GM19452 (cell line): ENCODE measurements around the gene TSPAN17.
A peak's percentile ranks its signal among the peaks of the same experiment; 100 is the strongest.

Source experiments
- ATAC-seq: cut with Tn5 transposase; IDR thresholded peaks from one replicate; pipeline ENCODE4 v1.9.1; 2021; ENCODE audit not compliant: unreplicated experiment

TSPAN17 gene

GRCh38 chr5:176639981-176640380 is 7.3 kb upstream of the TSPAN17 start:
- no peak for ATAC-seq

GRCh38 chr5:176640616-176641015 is 6.7 kb upstream of the TSPAN17 start:
- ATAC-seq = no peak

- ATAC-seq = no peak
These were observed 4.4 kb upstream of the TSPAN17 start for GRCh38 chr5:176642675-176643490.

- no peak for ATAC-seq
These were observed 3.6 kb upstream of the TSPAN17 start for GRCh38 chr5:176643491-176644219.

- ATAC-seq = no peak
These were observed 3.0 kb upstream of the TSPAN17 start for GRCh38 chr5:176644294-176644693.

GRCh38 chr5:176644878-176645670 is 2.2 kb upstream of the TSPAN17 start:
- no peak for ATAC-seq

- no peak for ATAC-seq
These were observed 1.1 kb upstream of the TSPAN17 start for GRCh38 chr5:176646049-176646706.

GRCh38 chr5:176646707-176647029 is 616 bp upstream of the TSPAN17 start:
- peak; percentile 8 for ATAC-seq

- ATAC-seq = no peak
These were observed 674 bp downstream of the TSPAN17 start for GRCh38 chr5:176647843-176648473.

GRCh38 chr5:176648474-176649194 is 1.4 kb downstream of the TSPAN17 start:
- no peak for ATAC-seq

- no peak for ATAC-seq
These were observed 3.1 kb downstream of the TSPAN17 start for GRCh38 chr5:176650354-176650884.

- ATAC-seq = no peak
These were observed 4.2 kb downstream of the TSPAN17 start for GRCh38 chr5:176651472-176651980.

GRCh38 chr5:176652136-176652535 is 4.9 kb downstream of the TSPAN17 start:
- ATAC-seq = no peak

- no peak for ATAC-seq
These were observed 6.4 kb downstream of the TSPAN17 start for GRCh38 chr5:176653401-176654385.

- no peak for ATAC-seq
These were observed 7.6 kb downstream of the TSPAN17 start for GRCh38 chr5:176654856-176655255.

- no peak for ATAC-seq
These were observed 9.2 kb downstream of the TSPAN17 start for GRCh38 chr5:176656467-176656990.

- no peak for ATAC-seq
These were observed 10.8 kb downstream of the TSPAN17 start for GRCh38 chr5:176658007-176658599.
